OCI-LY7 (cell line): ENCODE data around the gene FLG2. TPM values are rescaled to one million over a fixed set of nuclear protein-coding genes. Genes with fewer than 3 reads are reported as not detected.

Experiments
- BruUV-seq: library from RNA; stranded (reverse); fragments of 400-500 nt; replicated peaks from 2 replicates; lab custom pipeline; 2021; lab: Mats Ljungman, UMichigan
- CTCF ChIA-PET: fragments of 300-600 bp; sonication (Branson Sonifier 250); formaldehyde crosslinking; loops from one replicate; lab custom pipeline; 2022; ENCODE audit warnings: antibody characterized with exemption; ENCODE audit not compliant: unreplicated experiment; lab: Charles Lee
- POLR2A ChIA-PET: fragments of 300-600 bp; sonication (Branson Sonifier 250); formaldehyde crosslinking; loops from one replicate; lab custom pipeline; 2022; ENCODE audit warnings: antibody characterized with exemption; lab: Charles Lee
- DNase-seq: peaks from one replicate; pipeline ENCODE4 v3.0.0-alpha.2; 2015; ENCODE audit warnings: low spot score
- H2AFZ ChIP-seq: fragments of 200-600 bp; sonication (generic), shearing (Covaris generic); 2 replicates; pipeline ENCODE4 v1.6.1; 2014; ENCODE audit warnings: mild to moderate bottlenecking, antibody characterized with exemption, low read length, moderate library complexity
- H3K27ac ChIP-seq: fragments of 200-600 bp; sonication (generic); 2 replicates; pipeline ENCODE4 v1.5.1; 2014; ENCODE audit warnings: mixed run types, low read depth, mild to moderate bottlenecking, moderate library complexity, low read length, inconsistent platforms; ENCODE audit not compliant: poor library complexity, severe bottlenecking
- H3K36me3 ChIP-seq: fragments of 200-600 bp; sonication (generic); 2 replicates; pipeline ENCODE4 v1.6.1; 2014; ENCODE audit warnings: mild to moderate bottlenecking, antibody characterized with exemption, low read length, moderate library complexity, mixed read lengths; ENCODE audit not compliant: insufficient read depth
- H3K4me1 ChIP-seq: fragments of 200-600 bp; sonication (generic); 2 replicates; pipeline ENCODE4 v1.5.1; 2014; ENCODE audit warnings: mild to moderate bottlenecking, low read length; ENCODE audit not compliant: insufficient read depth, poor library complexity, severe bottlenecking
- H3K4me2 ChIP-seq: fragments of 200-600 bp; sonication (generic); 2 replicates; pipeline ENCODE4 v1.6.1; 2014; ENCODE audit warnings: mild to moderate bottlenecking, low read length
- H3K4me3 ChIP-seq: fragments of 200-600 bp; sonication (generic); 2 replicates; pipeline ENCODE4 v1.5.1; 2014; ENCODE audit warnings: mild to moderate bottlenecking, low read depth, low read length; ENCODE audit not compliant: poor library complexity, severe bottlenecking
- H3K79me2 ChIP-seq: fragments of 200-600 bp; sonication (generic); 2 replicates; pipeline ENCODE4 v1.6.1; 2016; ENCODE audit warnings: low read depth, mild to moderate bottlenecking, low read length, moderate library complexity, mixed read lengths; ENCODE audit not compliant: insufficient read depth
- H3K9me2 ChIP-seq: fragments of 200-600 bp; sonication (generic); 2 replicates; pipeline ENCODE4 v1.6.1; 2016; ENCODE audit warnings: mild to moderate bottlenecking, low read length, mixed read lengths; ENCODE audit not compliant: insufficient read depth
- H3K9me3 ChIP-seq: fragments of 200-600 bp; sonication (generic); 2 replicates; pipeline ENCODE4 v1.6.1; 2014; ENCODE audit warnings: mild to moderate bottlenecking, mixed run types, low read length, mixed read lengths
- H4K20me1 ChIP-seq: fragments of 200-600 bp; sonication (generic); 2 replicates; pipeline ENCODE4 v1.6.1; 2014; ENCODE audit warnings: mild to moderate bottlenecking, antibody characterized with exemption, low read length, moderate library complexity, mixed read lengths; ENCODE audit not compliant: insufficient read depth
- EZH2phosphoT487 ChIP-seq: fragments of 200-600 bp; sonication (generic); IDR thresholded peaks from 2 replicates; pipeline ENCODE4 v1.6.1; 2018; ENCODE audit warnings: low read depth, borderline replicate concordance, mild to moderate bottlenecking, mixed run types, antibody characterized with exemption, low read length, moderate library complexity, mixed read lengths
- intact Hi-C: fragments of 100-400 bp; cut with micrococcal nuclease; formaldehyde crosslinking; loops from one replicate; pipeline ENCODE4 v1.10.0; 2022; ENCODE audit not compliant: unreplicated experiment
- total RNA-seq, 2 experiments: library from RNA; depleted of rRNA in 1 of 2; stranded (reverse); fragments of >200 nt in 1 of 2; shearing (Covaris generic) in 1 of 2; gene quantifications; 2 replicates each; pipeline ENCODE4 v1.2.3, GENCODE V29; 2014 to 2022
- TF ChIP-seq, protein P1 (sequence below): fragments of 200-600 bp; sonication (generic); conservative IDR thresholded peaks from 2 replicates; pipeline ENCODE4 v1.5.1; 2014; ENCODE audit warnings: mild to moderate bottlenecking, antibody characterized with exemption, low read length, moderate library complexity, mixed read lengths

FLG2 gene
- total RNA-seq, 2 experiments from 2014 or later: not detected

DNA sequence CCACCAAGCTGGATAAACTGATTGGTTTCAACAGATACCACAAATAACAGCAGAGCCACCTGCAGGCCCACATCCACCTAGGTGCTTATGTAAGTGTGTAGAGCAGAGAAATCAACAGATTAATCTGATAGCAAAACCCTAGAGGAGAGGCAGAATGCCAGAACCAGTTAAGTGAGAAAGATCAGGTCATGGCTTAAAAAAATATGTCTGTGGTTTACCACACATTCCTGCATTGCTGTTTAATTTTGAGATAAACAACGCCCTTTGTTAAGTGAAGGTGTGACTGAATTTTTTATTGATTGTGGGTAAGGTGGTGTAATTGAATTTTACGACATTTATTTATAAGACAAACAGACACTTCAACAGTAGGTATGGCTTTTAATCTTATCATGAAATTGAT is 33.1 kb upstream of the FLG2 start:
- no peak for TF ChIP-seq EZH2phosphoT487
- TF ChIP-seq, protein P1, sequence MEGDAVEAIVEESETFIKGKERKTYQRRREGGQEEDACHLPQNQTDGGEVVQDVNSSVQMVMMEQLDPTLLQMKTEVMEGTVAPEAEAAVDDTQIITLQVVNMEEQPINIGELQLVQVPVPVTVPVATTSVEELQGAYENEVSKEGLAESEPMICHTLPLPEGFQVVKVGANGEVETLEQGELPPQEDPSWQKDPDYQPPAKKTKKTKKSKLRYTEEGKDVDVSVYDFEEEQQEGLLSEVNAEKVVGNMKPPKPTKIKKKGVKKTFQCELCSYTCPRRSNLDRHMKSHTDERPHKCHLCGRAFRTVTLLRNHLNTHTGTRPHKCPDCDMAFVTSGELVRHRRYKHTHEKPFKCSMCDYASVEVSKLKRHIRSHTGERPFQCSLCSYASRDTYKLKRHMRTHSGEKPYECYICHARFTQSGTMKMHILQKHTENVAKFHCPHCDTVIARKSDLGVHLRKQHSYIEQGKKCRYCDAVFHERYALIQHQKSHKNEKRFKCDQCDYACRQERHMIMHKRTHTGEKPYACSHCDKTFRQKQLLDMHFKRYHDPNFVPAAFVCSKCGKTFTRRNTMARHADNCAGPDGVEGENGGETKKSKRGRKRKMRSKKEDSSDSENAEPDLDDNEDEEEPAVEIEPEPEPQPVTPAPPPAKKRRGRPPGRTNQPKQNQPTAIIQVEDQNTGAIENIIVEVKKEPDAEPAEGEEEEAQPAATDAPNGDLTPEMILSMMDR: no peak
- CTCF ChIA-PET: no interaction called here

DNA sequence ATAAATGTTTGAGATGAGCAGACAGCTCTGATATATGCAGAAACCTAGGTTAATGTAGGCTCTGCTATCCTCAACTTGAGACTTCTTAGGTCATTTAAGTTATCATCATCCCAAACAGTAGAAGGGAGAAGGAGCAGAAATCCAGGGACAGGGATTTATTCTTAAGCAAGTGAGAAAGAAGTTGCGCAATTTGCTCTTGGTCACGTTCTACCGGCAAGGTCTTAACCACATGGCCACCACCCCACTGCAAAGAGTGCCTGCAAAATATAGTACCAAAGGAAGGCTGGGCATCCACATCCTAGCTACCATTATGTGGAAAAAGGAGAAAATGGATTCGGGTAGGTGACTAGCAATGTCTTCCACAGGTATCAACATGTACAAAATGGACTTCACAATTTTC is 29.1 kb upstream of the FLG2 start:
- Histone ChIP-seq H3K27ac (no peak overlapping the region), H4K20me1 (no peaks in the 10 kb centered on the region), H3K4me2 (no peak overlapping the region), H3K36me3 (no peaks in the 10 kb centered on the region), H3K9me2 (no peaks in the 10 kb centered on the region), H2AFZ (no peak overlapping the region), H3K9me3 (no peaks in the 10 kb centered on the region), H3K79me2 (no peaks in the 10 kb centered on the region), H3K4me1 (no peaks in the 10 kb centered on the region), H3K4me3 (no peak overlapping the region)
- TF ChIP-seq EZH2phosphoT487: no peak
- TF ChIP-seq, protein P1: no peak
- ChIA-PET CTCF (no interaction called here), POLR2A (interaction anchor here (0.6 kb wide), 1 partner anchor 60 kb away, joined by 3 read pairs; no protein-coding TSS in a partner anchor)
- no peak for DNase-seq
- BruUV-seq: no TSS peak
- intact Hi-C loops: no loop called here

More for the DNA sequence above, 33.1 kb upstream of the FLG2 start:
- H3K4me1 ChIP-seq: no peaks in the 10 kb centered on the region
- H3K27ac ChIP-seq: no peak overlapping the region
- no peaks in the 10 kb centered on the region for H4K20me1 ChIP-seq
- H2AFZ ChIP-seq: no peak overlapping the region
- H3K9me2 ChIP-seq: no peaks in the 10 kb centered on the region
- no TSS peak for BruUV-seq
- H3K9me3 ChIP-seq: no peaks in the 10 kb centered on the region
- no peaks in the 10 kb centered on the region for H3K79me2 ChIP-seq
- no peak overlapping the region for H3K4me3 ChIP-seq
- POLR2A ChIA-PET: no interaction called here
- no peaks in the 10 kb centered on the region for H3K36me3 ChIP-seq
- intact Hi-C loops: no loop called here
- no peak overlapping the region for H3K4me2 ChIP-seq
- DNase-seq: no peak

DNA sequence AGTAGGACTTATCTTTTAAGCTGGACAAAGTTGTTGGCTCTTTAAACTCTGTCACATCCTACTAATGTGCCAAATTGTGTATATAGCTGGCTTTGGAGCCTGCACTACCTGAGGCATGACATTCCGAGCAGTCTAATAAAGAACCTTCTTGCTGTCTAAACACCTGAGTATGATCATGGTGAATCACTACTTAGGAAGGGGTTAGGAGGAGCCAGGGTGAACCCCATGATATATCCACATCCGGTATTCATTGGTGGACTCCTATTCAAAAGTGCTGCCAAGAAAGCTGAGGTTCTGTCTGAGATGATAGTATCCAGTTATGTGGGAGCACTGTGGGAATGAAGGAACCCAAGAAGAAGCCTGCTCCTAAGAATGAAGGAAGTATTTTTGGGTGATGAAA is 27.1 kb upstream of the FLG2 start:
- ChIA-PET POLR2A (interaction anchor here (0.6 kb wide), 1 partner anchor 20 kb away, joined by 3 read pairs; no protein-coding TSS in a partner anchor), CTCF (no interaction called here)
- Histone ChIP-seq H3K36me3 (no peaks in the 10 kb centered on the region), H3K9me2 (no peaks in the 10 kb centered on the region), H2AFZ (no peak overlapping the region), H3K9me3 (no peaks in the 10 kb centered on the region), H3K4me3 (no peak overlapping the region), H3K4me1 (no peaks in the 10 kb centered on the region), H3K79me2 (no peaks in the 10 kb centered on the region), H3K4me2 (no peak overlapping the region), H4K20me1 (no peaks in the 10 kb centered on the region), H3K27ac (no peak overlapping the region)
- TF ChIP-seq, protein P1: no peak
- TF ChIP-seq EZH2phosphoT487: no peak
- BruUV-seq: no TSS peak
- DNase-seq: no peak
- intact Hi-C loops: no loop called here
